SK-N-SH (cell line): Measurements from ENCODE around the gene CLMP. TPM values are rescaled to one million over a fixed set of nuclear protein-coding genes. Genes with fewer than 3 reads are reported as not detected.

Experiments
- CTCF ChIA-PET: fragments of 300-600, 350-600 bp; formaldehyde crosslinking; extraction: SDS; loops from one replicate; lab custom pipeline; 2021; lab: Yijun Ruan, JAX
- POLR2A ChIA-PET: fragments of 350-600 bp; sonication (Branson Sonifier 250); formaldehyde crosslinking; extraction: SDS; loops from one replicate; lab custom pipeline; 2020; ENCODE audit warnings: antibody characterized with exemption, inconsistent platforms; lab: Yijun Ruan, JAX
- DNase-seq: peaks from one replicate; pipeline ENCODE4 v3.0.0; 2012
- H2AFZ ChIP-seq: fragments of 200-600 bp; sonication (generic); 2 replicates; pipeline ENCODE4 v1.8.1; 2016; ENCODE audit warnings: antibody characterized with exemption, mild to moderate bottlenecking, low read depth
- H3F3A ChIP-seq: fragments of 200-600 bp; sonication (generic); replicated peaks from 2 replicates; pipeline ENCODE3; 2016; ENCODE audit warnings: antibody characterized with exemption, mild to moderate bottlenecking; ENCODE audit not compliant: insufficient read depth
- H3K27ac ChIP-seq, 2 experiments: fragments of 200-500 bp in 1 of 2; fragments of 200-600 bp in 1 of 2; sonication (Bioruptor generic) in 1 of 2; sonication (generic), shearing (Covaris generic) in 1 of 2; 2 replicates each; pipeline versions ENCODE4 v1.5.1 to v1.6.1; 2014 to 2016; ENCODE audit warnings: low read depth in 2 of 2, inconsistent platforms in 1 of 2, low read length in 1 of 2, mild to moderate bottlenecking in 1 of 2, mixed read lengths in 1 of 2
- H3K27me3 ChIP-seq: fragments of 200-600 bp; sonication (generic), shearing (Covaris generic); 2 replicates; pipeline ENCODE4 v1.6.1; 2016; ENCODE audit warnings: mixed run types; ENCODE audit not compliant: insufficient read depth
- H3K36me3 ChIP-seq, 2 experiments: fragments of 200-500 bp in 1 of 2; fragments of 200-600 bp in 1 of 2; sonication (Bioruptor generic) in 1 of 2; sonication (generic) in 1 of 2; replicated peaks in 1 of 2; 2 replicates each; pipeline versions ENCODE3 to v1.5.1; 2014 to 2016; ENCODE audit warnings: low read length in 1 of 2, mild to moderate bottlenecking in 1 of 2; ENCODE audit not compliant: insufficient read depth in 2 of 2, control insufficient read depth in 1 of 2
- H3K4me1 ChIP-seq, 2 experiments: fragments of 200-500 bp in 1 of 2; fragments of 200-600 bp in 1 of 2; sonication (Bioruptor generic) in 1 of 2; sonication (generic), shearing (Covaris generic) in 1 of 2; 2 replicates each; pipeline versions ENCODE4 v1.5.1 to v1.6.1; 2014 to 2016; ENCODE audit warnings: low read depth in 1 of 2, low read length in 1 of 2, mixed run types in 1 of 2; ENCODE audit not compliant: insufficient read depth in 2 of 2, control insufficient read depth in 1 of 2
- H3K4me2 ChIP-seq: fragments of 200-600 bp; sonication (generic), shearing (Covaris generic); 2 replicates; pipeline ENCODE4 v1.6.1; 2017; ENCODE audit warnings: mixed run types
- H3K4me3 ChIP-seq, 2 experiments: fragments of 200-500 bp in 1 of 2; fragments of 200-600 bp in 1 of 2; sonication (Bioruptor generic) in 1 of 2; sonication (generic), shearing (Covaris generic) in 1 of 2; 2 replicates each; pipeline versions ENCODE4 v1.5.1 to v1.8.1; 2014 to 2016; ENCODE audit warnings: low read depth in 2 of 2, inconsistent platforms in 1 of 2, low read length in 1 of 2, mild to moderate bottlenecking in 1 of 2, mixed read lengths in 1 of 2, moderate library complexity in 1 of 2
- H3K79me2 ChIP-seq: fragments of 200-600 bp; sonication (generic); 2 replicates; pipeline ENCODE4 v1.8.1; 2017; ENCODE audit warnings: mild to moderate bottlenecking; ENCODE audit not compliant: insufficient read depth
- H3K9ac ChIP-seq: fragments of 200-600 bp; sonication (generic); 2 replicates; pipeline ENCODE4 v1.6.1; 2017; ENCODE audit warnings: mixed run types
- H3K9me2 ChIP-seq: fragments of 200-600 bp; sonication (generic); 2 replicates; pipeline ENCODE4 v1.6.1; 2017; ENCODE audit warnings: mixed run types
- H3K9me3 ChIP-seq: fragments of 200-600 bp; sonication (generic); 2 replicates; pipeline ENCODE4 v1.6.1; 2017; ENCODE audit warnings: mixed run types, mild to moderate bottlenecking, moderate library complexity
- H4K20me1 ChIP-seq: fragments of 200-600 bp; sonication (generic); 2 replicates; pipeline ENCODE4 v1.6.1; 2017; ENCODE audit warnings: mild to moderate bottlenecking, mixed run types; ENCODE audit not compliant: insufficient read depth
- CHD2 ChIP-seq: fragments of 150-350 bp; IDR thresholded peaks from 2 replicates; pipeline ENCODE4 v1.6.1; 2018; ENCODE audit warnings: low read length; ENCODE audit not compliant: partially characterized antibody
- ELF1 ChIP-seq: IDR thresholded peaks from 2 replicates; pipeline ENCODE4 v1.4.0; 2012
- EP300 ChIP-seq, 2 experiments: IDR thresholded peaks; 2 replicates each; pipeline versions ENCODE4 v1.4.0 to v1.6.1; 2012; ENCODE audit warnings: borderline replicate concordance in 1 of 2, low read depth in 1 of 2, low read length in 1 of 2
- FOSL2 ChIP-seq: IDR thresholded peaks from 2 replicates; pipeline ENCODE4 v1.4.0; 2012; ENCODE audit warnings: low read depth, mild to moderate bottlenecking, moderate library complexity, borderline replicate concordance
- FOXM1 ChIP-seq: IDR thresholded peaks from 2 replicates; pipeline ENCODE4 v1.4.0; 2012; ENCODE audit warnings: low read depth, mild to moderate bottlenecking
- GATA2 ChIP-seq: sonication (generic); formaldehyde crosslinking; IDR thresholded peaks from 2 replicates; pipeline ENCODE4 v1.5.0; 2020; ENCODE audit warnings: mild to moderate bottlenecking, missing genetic modification reagents
- IRF3 ChIP-seq: fragments of 150-350 bp; IDR thresholded peaks from 2 replicates; pipeline ENCODE4 v1.6.1; 2016; ENCODE audit warnings: mild to moderate bottlenecking, low read depth, low read length
- NFIC ChIP-seq: IDR thresholded peaks from 2 replicates; pipeline ENCODE4 v1.4.0; 2012; ENCODE audit warnings: borderline replicate concordance
- NRF1 ChIP-seq: IDR thresholded peaks from 2 replicates; pipeline ENCODE4 v1.6.1; 2012; ENCODE audit warnings: low read depth, mild to moderate bottlenecking, low read length
- POLR2AphosphoS5 ChIP-seq: IDR thresholded peaks from 2 replicates; pipeline ENCODE4 v1.6.1; 2012; ENCODE audit warnings: low read depth, low read length
- RCOR1 ChIP-seq: fragments of 150-350 bp; IDR thresholded peaks from 2 replicates; pipeline ENCODE4 v1.6.1; 2017; ENCODE audit warnings: antibody characterized with exemption, low read length
- RFX5 ChIP-seq: IDR thresholded peaks from 2 replicates; pipeline ENCODE4 v1.6.1; 2012; ENCODE audit warnings: mild to moderate bottlenecking, improper control_type of control experiment, low read length
- SIN3A ChIP-seq: IDR thresholded peaks from 2 replicates; pipeline ENCODE4 v1.6.1; 2012; ENCODE audit warnings: low read depth, mild to moderate bottlenecking, low read length, moderate library complexity, borderline replicate concordance
- SMC3 ChIP-seq: IDR thresholded peaks from 2 replicates; pipeline ENCODE4 v1.6.1; 2012; ENCODE audit warnings: low read depth, low read length, improper control_type of control experiment
- TCF12 ChIP-seq: IDR thresholded peaks from 2 replicates; pipeline ENCODE4 v1.4.0; 2012
- TEAD4 ChIP-seq: IDR thresholded peaks from 2 replicates; pipeline ENCODE4 v1.4.0; 2012; ENCODE audit warnings: mild to moderate bottlenecking, borderline replicate concordance; ENCODE audit not compliant: insufficient read depth
- USF1 ChIP-seq: IDR thresholded peaks from 2 replicates; pipeline ENCODE4 v1.4.0; 2012; ENCODE audit warnings: low read depth, borderline replicate concordance
- USF2 ChIP-seq: fragments of 150-350 bp; IDR thresholded peaks from 2 replicates; pipeline ENCODE4 v1.6.1; 2017; ENCODE audit warnings: antibody characterized with exemption, low read length, low read depth, borderline replicate concordance
- YY1 ChIP-seq: IDR thresholded peaks from 2 replicates; pipeline ENCODE4 v1.4.0; 2012; ENCODE audit warnings: low read depth, mild to moderate bottlenecking
- ZBTB33 ChIP-seq: IDR thresholded peaks from 2 replicates; pipeline ENCODE4 v1.4.0; 2012; ENCODE audit warnings: low read depth, borderline replicate concordance
- WGBS: methylation state at CpG from one replicate; pipeline ENCODE4 v1.1.6; 2017; ENCODE audit warnings: low lambda C conversion rate; 5-methylcytosine and 5-hydroxymethylcytosine counted together
- polyA plus RNA-seq, 3 experiments: library from polyadenylated mRNA; depleted of rRNA; stranded (reverse); fragments of >200 nt; gene quantifications; 2 replicates each; pipeline ENCODE4 v1.2.3, GENCODE V29; 2012
- TF ChIP-seq, protein P1 (sequence below): IDR thresholded peaks from 2 replicates; pipeline ENCODE4 v1.4.0; 2012; ENCODE audit warnings: low read depth

Gene CLMP
- polyA plus RNA-seq, 1 of the 3 experiments (the other 2 are of a cell fraction), result 61.9 TPM

DNA sequence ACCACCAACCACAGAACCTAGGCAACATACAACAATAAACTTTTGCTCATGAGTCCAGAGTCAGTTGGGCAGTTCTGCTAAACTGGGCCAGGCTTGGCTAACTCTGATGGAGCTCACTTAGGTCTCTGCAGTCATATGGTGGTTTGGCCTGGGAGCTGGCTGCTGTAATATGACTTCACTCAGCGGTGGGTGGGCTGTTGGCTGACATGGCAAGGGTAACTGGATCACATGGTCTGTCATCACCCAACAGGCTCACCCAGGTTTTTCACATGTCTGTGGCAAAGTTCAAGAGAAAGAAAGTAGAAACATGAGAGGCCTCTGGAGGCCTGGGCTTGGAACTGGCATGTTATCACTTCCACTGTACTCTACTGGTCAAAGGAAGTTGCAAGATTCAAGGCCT, 43.2 kb upstream of the CLMP start (continued):
- TF ChIP-seq ZBTB33, result no peak

- no peaks in the 10 kb centered on the region for H4K20me1 ChIP-seq
- H3F3A ChIP-seq, result peaks cover 53% of the 10 kb centered on the region
- no peak overlapping the region for H3K4me3 ChIP-seq
- TF ChIP-seq ELF1, result no peak
- TF ChIP-seq SMC3, result no peak
- no peak for TF ChIP-seq IRF3
- no peak for TF ChIP-seq RFX5
- TF ChIP-seq YY1, result no peak
- no peak for TF ChIP-seq EP300 (IDR thresholded peaks at IDR 0.05; ENCODE audit: borderline replicate concordance in 1 of 2, low read depth in 1 of 2, low read length in 1 of 2)
- no peak for TF ChIP-seq TCF12
- no peak for TF ChIP-seq POLR2AphosphoS5
- TF ChIP-seq NFIC, result no peak
- TF ChIP-seq RCOR1, result no peak
- TF ChIP-seq NRF1, result no peak
- TF ChIP-seq, protein P1, sequence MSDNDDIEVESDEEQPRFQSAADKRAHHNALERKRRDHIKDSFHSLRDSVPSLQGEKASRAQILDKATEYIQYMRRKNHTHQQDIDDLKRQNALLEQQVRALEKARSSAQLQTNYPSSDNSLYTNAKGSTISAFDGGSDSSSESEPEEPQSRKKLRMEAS, result no peak
- TF ChIP-seq TEAD4, result no peak
- TF ChIP-seq CHD2, result no peak
- TF ChIP-seq GATA2 (CRISPR knock-in tag), result no peak
- no peak for TF ChIP-seq USF1
- TF ChIP-seq USF2, result no peak
- TF ChIP-seq SIN3A, result no peak
- TF ChIP-seq FOXM1, result no peak
- no peak for TF ChIP-seq FOSL2
- WGBS, result 97% methylated on average over 3 of the region's 3 CpGs
- no peak for DNase-seq
- H3K79me2 ChIP-seq, result no peaks in the 10 kb centered on the region
- H3K27me3 ChIP-seq, result no peaks in the 10 kb centered on the region
- H2AFZ ChIP-seq, result no peak overlapping the region
- CTCF ChIA-PET, result interaction anchor here (1.3 to 19.9 kb wide), 3 partner anchors 10 to 128 kb away, joined by 3 to 437 read pairs (median 29); no protein-coding TSS in a partner anchor
- H3K27ac ChIP-seq, result no peak overlapping the region
- H3K4me2 ChIP-seq, result no peak overlapping the region
- POLR2A ChIA-PET, result no interaction called here
- no peaks in the 10 kb centered on the region for H3K36me3 ChIP-seq
- no peaks in the 10 kb centered on the region for H3K9me2 ChIP-seq
- no peaks in the 10 kb centered on the region for H3K9me3 ChIP-seq
- H3K4me1 ChIP-seq, result peaks cover 0 to 18% of the 10 kb centered on the region in 2 experiments; a peak in 2 of 4 replicates
- H3K9ac ChIP-seq, result no peak overlapping the region
Measured at GRCh38 chr11:123236879-123237278, 41.8 kb upstream of the CLMP start.
